GM18873 (cell line): ENCODE measurements around the gene ZMPSTE24.

Experiments
- ATAC-seq: cut with Tn5 transposase; IDR thresholded peaks from one replicate; pipeline ENCODE4 v1.9.1; 2021; ENCODE audit warnings: mild to moderate bottlenecking, moderate library complexity, moderate number of reproducible peaks; ENCODE audit not compliant: unreplicated experiment, low FRiP score

ZMPSTE24 gene

GRCh38 chr1:40257313-40257687 lies 736 bp upstream of the ZMPSTE24 start:
- no peak for ATAC-seq

- ATAC-seq, result no peak
Measured at GRCh38 chr1:40258445-40258769, 371 bp downstream of the ZMPSTE24 start.

- ATAC-seq, result no peak
Measured at GRCh38 chr1:40264354-40264781, 6.3 kb downstream of the ZMPSTE24 start.

GRCh38 chr1:40265298-40265697 lies 7.3 kb downstream of the ZMPSTE24 start:
- ATAC-seq, result no peak

GRCh38 chr1:40265919-40266318 lies 7.9 kb downstream of the ZMPSTE24 start:
- no peak for ATAC-seq

GRCh38 chr1:40266786-40267535 lies 8.9 kb downstream of the ZMPSTE24 start:
- ATAC-seq, result no peak

GRCh38 chr1:40267767-40268187 lies 9.7 kb downstream of the ZMPSTE24 start:
- no peak for ATAC-seq

GRCh38 chr1:40268211-40268610 lies 10.2 kb downstream of the ZMPSTE24 start:
- no peak for ATAC-seq

GRCh38 chr1:40270152-40270834 lies 12.3 kb downstream of the ZMPSTE24 start:
- no peak for ATAC-seq

GRCh38 chr1:40272653-40273213 lies 14.7 kb downstream of the ZMPSTE24 start:
- no peak for ATAC-seq

- ATAC-seq, result no peak
Measured at GRCh38 chr1:40273547-40274166, 15.6 kb downstream of the ZMPSTE24 start.

- no peak for ATAC-seq
Measured at GRCh38 chr1:40274331-40274730, 16.3 kb downstream of the ZMPSTE24 start.

- no peak for ATAC-seq
Measured at GRCh38 chr1:40276122-40276521, 18.1 kb downstream of the ZMPSTE24 start.

GRCh38 chr1:40281853-40282252 lies 23.8 kb downstream of the ZMPSTE24 start:
- ATAC-seq, result no peak

- no peak for ATAC-seq
Measured at GRCh38 chr1:40291293-40291692, 33.3 kb downstream of the ZMPSTE24 start.

- no peak for ATAC-seq
Measured at GRCh38 chr1:40299366-40300248, 41.6 kb downstream of the ZMPSTE24 start.

GRCh38 chr1:40300249-40300567 lies 42.2 kb downstream of the ZMPSTE24 start:
- no peak for ATAC-seq

GRCh38 chr1:40300651-40301050 lies 42.6 kb downstream of the ZMPSTE24 start:
- no peak for ATAC-seq

GRCh38 chr1:40301066-40301465 lies 43.0 kb downstream of the ZMPSTE24 start:
- no peak for ATAC-seq

- no peak for ATAC-seq
Measured at GRCh38 chr1:40301541-40302299, 43.7 kb downstream of the ZMPSTE24 start.
